ENCODE measurements around the gene CBX7.
"Not testable (repeated sequence)": the region's sequence is repeated elsewhere in the genome, so short reads cannot be mapped to it uniquely, and the experiment has no call there.

The CBX7 gene

GRCh38 chr22:39173787-39174497 lies 21.5 kb upstream of the CBX7 start:
- DNase-seq: no peak

- DNase-seq: no peak
These were observed 20.7 kb upstream of the CBX7 start for GRCh38 chr22:39173050-39173706.

GRCh38 chr22:39172265-39173049 lies 20.0 kb upstream of the CBX7 start:
- not testable (repeated sequence) for DNase-seq

GRCh38 chr22:39171623-39172264 lies 19.3 kb upstream of the CBX7 start:
- no peak for DNase-seq

GRCh38 chr22:39170825-39171622 lies 18.5 kb upstream of the CBX7 start:
- DNase-seq: peak in 12 of 14 donors; percentile 50 to 87 (median 70)

GRCh38 chr22:39169797-39170466 lies 17.5 kb upstream of the CBX7 start:
- peak in 1 of 14 donors; percentile 19 for DNase-seq

GRCh38 chr22:39166547-39166946 lies 14.1 kb upstream of the CBX7 start:
- DNase-seq: no peak

GRCh38 chr22:39156093-39156492 lies 3.6 kb upstream of the CBX7 start:
- not testable (repeated sequence) for DNase-seq

- DNase-seq: no peak
These were observed 2.9 kb upstream of the CBX7 start for GRCh38 chr22:39155421-39155820.

- DNase-seq: no peak
These were observed 789 bp upstream of the CBX7 start for GRCh38 chr22:39153220-39153717.

- DNase-seq: no peak
These were observed 413 bp downstream of the CBX7 start for GRCh38 chr22:39152024-39152510.

- DNase-seq: peak in 1 of 14 donors; percentile 18
These were observed 1.0 kb downstream of the CBX7 start for GRCh38 chr22:39151329-39151975.

GRCh38 chr22:39150848-39151215 lies 1.6 kb downstream of the CBX7 start:
- DNase-seq: peak in 1 of 14 donors; percentile 32

- peak in 1 of 14 donors; percentile 17 for DNase-seq
These were observed 2.3 kb downstream of the CBX7 start for GRCh38 chr22:39149915-39150847.

- DNase-seq: peak in 6 of 14 donors; percentile 21 to 38 (median 26)
These were observed 3.5 kb downstream of the CBX7 start for GRCh38 chr22:39148727-39149535.

- DNase-seq: no peak
These were observed 4.3 kb downstream of the CBX7 start for GRCh38 chr22:39148026-39148726.

GRCh38 chr22:39147335-39148025 lies 5.0 kb downstream of the CBX7 start:
- no peak for DNase-seq
